ENCODE results near the gene SSUH2.

The SSUH2 gene

DNA sequence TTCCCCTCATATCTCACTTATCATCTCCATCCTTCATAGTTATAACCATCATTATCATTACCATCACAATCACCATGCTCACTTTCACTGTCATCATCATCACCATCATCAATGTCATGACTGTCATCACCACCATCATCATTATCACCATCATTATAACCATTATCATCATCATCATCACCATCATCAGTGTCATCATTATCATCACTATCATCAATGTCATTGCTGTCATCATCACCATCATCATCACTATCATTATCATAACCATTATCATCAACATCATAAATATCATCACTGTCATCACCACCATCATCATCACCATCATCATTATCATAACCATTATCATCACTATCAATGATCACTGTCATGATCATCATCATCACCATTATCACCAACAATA lies 44.1 kb downstream of the SSUH2 start:
- no peak for TF ChIP-seq CTCF (IDR thresholded peaks at IDR 0.05; ENCODE audit: low read depth, low read length, missing control alignments)
- H3K4me3 ChIP-seq (ENCODE audit: low read depth, low read length), result no peak overlapping the region
- in situ Hi-C loops (cut with HindIII; ENCODE audit: low sequenced_read_pairs), result no loop called here
- DNase-seq (ENCODE audit: low read depth), result no peak

- TF ChIP-seq CTCF (IDR thresholded peaks at IDR 0.05; ENCODE audit: low read depth, low read length, missing control alignments), result no peak
- no peak overlapping the region for H3K4me3 ChIP-seq (ENCODE audit: low read depth, low read length)
- in situ Hi-C loops (cut with HindIII; ENCODE audit: low sequenced_read_pairs), result no loop called here
- DNase-seq (ENCODE audit: low read depth), result no peak
Observed at GRCh38 chr3:8599146-8599545, 45.5 kb downstream of the SSUH2 start.

- in situ Hi-C loops (cut with HindIII; ENCODE audit: low sequenced_read_pairs), result no loop called here
- TF ChIP-seq CTCF (IDR thresholded peaks at IDR 0.05; ENCODE audit: low read depth, low read length, missing control alignments), result no peak
- no peak for DNase-seq (ENCODE audit: low read depth)
- H3K4me3 ChIP-seq (ENCODE audit: low read depth, low read length), result no peak overlapping the region
Observed at GRCh38 chr3:8597219-8597853, 47.3 kb downstream of the SSUH2 start.

DNA sequence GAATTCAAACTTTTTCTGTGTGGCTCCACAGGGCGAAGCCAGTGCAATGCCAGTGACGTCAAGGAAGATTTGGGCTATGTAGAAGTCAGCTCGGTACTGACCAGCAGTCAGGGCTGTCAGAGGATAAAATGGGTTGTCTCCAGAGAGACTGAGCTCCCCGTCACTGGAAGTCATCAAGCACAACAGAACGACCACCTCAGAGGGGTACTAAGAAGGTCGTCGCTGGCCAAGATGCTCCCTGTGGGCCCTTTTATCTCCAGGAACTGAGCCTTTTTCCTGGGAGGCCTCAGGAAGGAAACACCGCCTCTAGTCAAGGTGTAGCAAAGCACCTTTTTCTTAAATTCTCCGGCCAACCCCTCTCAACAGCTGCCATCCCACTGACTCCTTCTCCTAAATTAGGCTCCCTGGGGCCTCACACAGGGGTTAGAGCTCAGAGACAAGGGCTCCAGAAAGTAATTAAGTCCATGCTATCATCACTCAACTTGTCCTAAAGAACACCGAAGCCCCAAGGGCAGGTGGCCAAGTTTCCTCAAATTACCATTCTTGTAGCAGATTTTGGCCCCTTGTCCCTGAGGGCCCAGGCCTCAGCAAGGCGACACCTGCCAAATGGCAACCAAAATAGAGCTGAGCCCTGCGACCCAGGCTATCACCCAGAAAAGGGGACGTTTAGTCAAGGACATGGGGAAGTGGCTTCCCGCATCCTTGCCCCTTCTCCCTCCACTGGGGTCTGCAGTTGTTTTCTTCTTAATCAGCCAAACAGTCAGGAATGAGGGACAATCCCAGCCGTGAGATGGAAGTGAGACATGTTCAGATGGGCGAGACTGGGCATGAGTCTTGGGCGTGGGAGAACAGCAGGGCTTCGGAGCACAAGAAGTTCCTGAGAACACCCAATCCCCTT lies 48.0 kb downstream of the SSUH2 start:
- no peak for DNase-seq (ENCODE audit: low read depth)
- TF ChIP-seq CTCF (IDR thresholded peaks at IDR 0.05; ENCODE audit: low read depth, low read length, missing control alignments), result no peak
- H3K4me3 ChIP-seq (ENCODE audit: low read depth, low read length), result no peak overlapping the region
- in situ Hi-C loops (cut with HindIII; ENCODE audit: low sequenced_read_pairs), result no loop called here

- H3K4me3 ChIP-seq (ENCODE audit: low read depth, low read length), result no peak overlapping the region
- TF ChIP-seq CTCF (IDR thresholded peaks at IDR 0.05; ENCODE audit: low read depth, low read length, missing control alignments), result no peak
- no peak for DNase-seq (ENCODE audit: low read depth)
- in situ Hi-C loops (cut with HindIII; ENCODE audit: low sequenced_read_pairs), result no loop called here
Observed at GRCh38 chr3:8595695-8596115, 48.9 kb downstream of the SSUH2 start.

DNA sequence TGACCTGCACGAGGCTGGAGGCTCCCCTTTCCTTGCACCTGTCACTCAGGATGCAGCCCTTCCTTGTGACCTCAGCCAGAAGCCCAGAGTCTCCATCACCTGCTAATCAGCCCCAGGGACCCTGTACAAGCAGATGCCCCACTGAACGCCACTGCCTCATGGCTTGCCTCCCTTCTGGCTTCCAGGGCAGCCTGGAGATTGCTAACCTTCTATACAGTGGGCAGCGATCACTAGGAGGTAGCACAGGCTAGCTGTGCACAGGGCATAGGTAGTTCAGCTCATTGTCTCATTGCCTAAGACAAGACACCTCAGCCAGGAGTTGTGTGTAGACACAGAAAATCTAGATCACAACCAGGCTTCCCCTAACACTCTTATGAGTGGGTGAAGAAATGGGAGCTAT lies 49.3 kb downstream of the SSUH2 start:
- no peak overlapping the region for H3K4me3 ChIP-seq (ENCODE audit: low read depth, low read length)
- in situ Hi-C loops (cut with HindIII; ENCODE audit: low sequenced_read_pairs), result no loop called here
- TF ChIP-seq CTCF (IDR thresholded peaks at IDR 0.05; ENCODE audit: low read depth, low read length, missing control alignments), result no peak
- no peak for DNase-seq (ENCODE audit: low read depth)

All from astrocyte of the cerebellum (primary cell).